ENCODE measurements around the gene TSNAXIP1. TPM values are rescaled to one million over a fixed set of nuclear protein-coding genes. Genes with fewer than 3 reads are reported as not detected.

Gene TSNAXIP1
- total RNA-seq, 2 donors from 2014 or later: 0.13 to 0.30 TPM

GRCh38 chr16:67783353-67783725, 23.4 kb upstream of the TSNAXIP1 start:
- no peak overlapping the region for H3K4me3 ChIP-seq
- intact Hi-C loops (cut with DNase I): no loop called here
- TF ChIP-seq CTCF (IDR thresholded peaks at IDR 0.05): no peak
- H3K4me1 ChIP-seq: no peaks in the 10 kb centered on the region
- H3K9ac ChIP-seq (ENCODE audit: low read depth in 2 of 2, low read length in 2 of 2): no peak overlapping the region
- H3K27me3 ChIP-seq: no peaks in the 10 kb centered on the region
- DNase-seq: no peak
- H3K27ac ChIP-seq: no peak overlapping the region
- no peaks in the 10 kb centered on the region for H3K9me3 ChIP-seq
- H3K36me3 ChIP-seq: no peaks in the 10 kb centered on the region

GRCh38 chr16:67786491-67786890, 20.2 kb upstream of the TSNAXIP1 start:
- no peak overlapping the region for H3K27ac ChIP-seq
- no peaks in the 10 kb centered on the region for H3K4me1 ChIP-seq
- TF ChIP-seq CTCF (IDR thresholded peaks at IDR 0.05): no peak
- no peak overlapping the region for H3K9ac ChIP-seq (ENCODE audit: low read depth in 2 of 2, low read length in 2 of 2)
- intact Hi-C loops (cut with DNase I): no loop called here
- H3K27me3 ChIP-seq: no peaks in the 10 kb centered on the region
- H3K9me3 ChIP-seq: no peaks in the 10 kb centered on the region
- no peak for DNase-seq
- H3K4me3 ChIP-seq: no peak overlapping the region
- no peaks in the 10 kb centered on the region for H3K36me3 ChIP-seq

GRCh38 chr16:67790071-67790470, 16.6 kb upstream of the TSNAXIP1 start:
- no peak for TF ChIP-seq CTCF (IDR thresholded peaks at IDR 0.05)
- H3K27ac ChIP-seq: no peak overlapping the region
- no peaks in the 10 kb centered on the region for H3K36me3 ChIP-seq
- no peak overlapping the region for H3K9ac ChIP-seq (ENCODE audit: low read depth in 2 of 2, low read length in 2 of 2)
- H3K4me1 ChIP-seq: no peaks in the 10 kb centered on the region
- H3K4me3 ChIP-seq: no peak overlapping the region
- DNase-seq: no peak
- intact Hi-C loops (cut with DNase I): no loop called here
- H3K9me3 ChIP-seq: no peaks in the 10 kb centered on the region
- no peaks in the 10 kb centered on the region for H3K27me3 ChIP-seq

GRCh38 chr16:67796099-67796718, 10.5 kb upstream of the TSNAXIP1 start:
- no peaks in the 10 kb centered on the region for H3K4me1 ChIP-seq
- H3K4me3 ChIP-seq: no peak overlapping the region
- no peak overlapping the region for H3K9ac ChIP-seq (ENCODE audit: low read depth in 2 of 2, low read length in 2 of 2)
- intact Hi-C loops (cut with DNase I): no loop called here
- H3K27ac ChIP-seq: no peak overlapping the region
- no peaks in the 10 kb centered on the region for H3K9me3 ChIP-seq
- no peak for DNase-seq
- H3K27me3 ChIP-seq: no peaks in the 10 kb centered on the region
- no peak for TF ChIP-seq CTCF (IDR thresholded peaks at IDR 0.05)
- H3K36me3 ChIP-seq: no peaks in the 10 kb centered on the region

GRCh38 chr16:67800338-67800926, 6.3 kb upstream of the TSNAXIP1 start:
- H3K36me3 ChIP-seq: no peaks in the 10 kb centered on the region
- H3K27me3 ChIP-seq: no peaks in the 10 kb centered on the region
- no peak overlapping the region for H3K9ac ChIP-seq (ENCODE audit: low read depth in 2 of 2, low read length in 2 of 2)
- no peaks in the 10 kb centered on the region for H3K9me3 ChIP-seq
- DNase-seq: no peak
- intact Hi-C loops (cut with DNase I): no loop called here
- no peak for TF ChIP-seq CTCF (IDR thresholded peaks at IDR 0.05)
- no peak overlapping the region for H3K4me3 ChIP-seq
- no peak overlapping the region for H3K27ac ChIP-seq
- H3K4me1 ChIP-seq: peaks cover 7% of the 10 kb centered on the region
